HepG2 (cell line): ENCODE data around the gene POC1B. TPM values are rescaled to one million over a fixed set of nuclear protein-coding genes. Genes with fewer than 3 reads are reported as not detected.

Experiments used
- ARID4A ChIP-seq: sonication (generic); formaldehyde crosslinking; IDR thresholded peaks from 2 replicates; pipeline ENCODE4 v1.5.0; 2020; ENCODE audit warnings: mild to moderate bottlenecking, missing genetic modification reagents, borderline replicate concordance
- BRF2 ChIP-seq: sonication (generic); formaldehyde crosslinking; IDR thresholded peaks from 2 replicates; pipeline ENCODE4 v1.8.1; 2022; ENCODE audit warnings: mild to moderate bottlenecking, missing genetic modification reagents
- CENPX ChIP-seq: sonication (generic); formaldehyde crosslinking; IDR thresholded peaks from 2 replicates; pipeline ENCODE4 v1.9.0; 2021; ENCODE audit warnings: mild to moderate bottlenecking, missing genetic modification reagents, moderate library complexity
- CHCHD3 ChIP-seq: sonication (generic); formaldehyde crosslinking; IDR thresholded peaks from 2 replicates; pipeline ENCODE4 v1.8.0; 2022; ENCODE audit warnings: mild to moderate bottlenecking, missing genetic modification reagents, moderate library complexity
- CREBL2 ChIP-seq: sonication (generic); formaldehyde crosslinking; IDR thresholded peaks from 2 replicates; pipeline ENCODE4 v1.8.1; 2023; ENCODE audit warnings: missing genetic modification reagents, mild to moderate bottlenecking, borderline replicate concordance
- LCORL ChIP-seq, 2 experiments: fragments of 450-650 bp in 1 of 2; sonication (generic) in 1 of 2; formaldehyde crosslinking in 1 of 2; IDR thresholded peaks; 2 replicates each; pipeline versions ENCODE4 v1.5.0 to v1.6.1; 2017 to 2020; ENCODE audit warnings: antibody characterized with exemption in 1 of 2, missing genetic modification reagents in 1 of 2
- RCOR2 ChIP-seq: IDR thresholded peaks from 2 replicates; pipeline ENCODE4 v1.6.1; 2016; ENCODE audit warnings: missing biosample characterization, missing genetic modification reagents
- STAT5B ChIP-seq: sonication (generic); formaldehyde crosslinking; IDR thresholded peaks from 2 replicates; pipeline ENCODE4 v1.4.0; 2020; ENCODE audit warnings: missing genetic modification reagents
- THAP7 ChIP-seq: sonication (generic); formaldehyde crosslinking; IDR thresholded peaks from 2 replicates; pipeline ENCODE4 v1.8.1; 2023; ENCODE audit warnings: mild to moderate bottlenecking, missing genetic modification reagents
- ZBTB33 ChIP-seq: sonication (generic); formaldehyde crosslinking; IDR thresholded peaks from 2 replicates; pipeline ENCODE4 v1.4.0; 2020; ENCODE audit warnings: missing genetic modification reagents
- ZIK1 ChIP-seq: sonication (generic); formaldehyde crosslinking; IDR thresholded peaks from 2 replicates; pipeline ENCODE4 v1.5.0; 2020; ENCODE audit warnings: mild to moderate bottlenecking, low read depth, missing genetic modification reagents, borderline replicate concordance
- ZNF10 ChIP-seq: sonication (generic); formaldehyde crosslinking; IDR thresholded peaks from 2 replicates; pipeline ENCODE4 v1.4.0; 2020; ENCODE audit warnings: mild to moderate bottlenecking, low read depth, missing genetic modification reagents, borderline replicate concordance
- ZNF597 ChIP-seq: sonication (generic); formaldehyde crosslinking; IDR thresholded peaks from 2 replicates; pipeline ENCODE4 v1.5.0; 2020; ENCODE audit warnings: missing genetic modification reagents
- ZSCAN29 ChIP-seq: sonication (generic); formaldehyde crosslinking; conservative IDR thresholded peaks from 2 replicates; pipeline ENCODE4 v1.4.0; 2020; ENCODE audit warnings: mild to moderate bottlenecking, missing genetic modification reagents
- polyA plus RNA-seq, 8 experiments: library from polyadenylated mRNA; depleted of rRNA in 3 of 8; stranded (reverse) in 7 of 8; unstranded in 1 of 8; fragments of >200 nt; fragmentation: Illumina TruSeq in 4 of 8; extraction: Trizol in 4 of 8; gene quantifications; 2 replicates each; pipeline versions ENCODE4 v1.2.1 to v1.2.3, GENCODE V29; 2011 to 2016; ENCODE audit warnings: low read depth in 4 of 8, missing spikeins in 1 of 8, mixed read lengths in 1 of 8; ENCODE audit not compliant: insufficient read depth in 1 of 8
- total RNA-seq, 5 experiments: library from RNA; depleted of rRNA; stranded (reverse); fragments of >200 nt; fragmentation: Illumina TruSeq; extraction: Trizol; gene quantifications; 2 replicates each; pipeline ENCODE4 v1.2.3, GENCODE V29; 2016; ENCODE audit warnings: low read depth in 1 of 5
- TF ChIP-seq, protein P1 (sequence below): sonication (generic); formaldehyde crosslinking; IDR thresholded peaks from 2 replicates; pipeline ENCODE4 v1.5.0; 2020; ENCODE audit warnings: missing genetic modification reagents

The POC1B gene
- total and polyA plus RNA-seq, 2 of the 13 experiments (the other 11 are each of a cell fraction or from before 2014, with no cell fraction given), result 9.3 to 11.0 TPM

DNA sequence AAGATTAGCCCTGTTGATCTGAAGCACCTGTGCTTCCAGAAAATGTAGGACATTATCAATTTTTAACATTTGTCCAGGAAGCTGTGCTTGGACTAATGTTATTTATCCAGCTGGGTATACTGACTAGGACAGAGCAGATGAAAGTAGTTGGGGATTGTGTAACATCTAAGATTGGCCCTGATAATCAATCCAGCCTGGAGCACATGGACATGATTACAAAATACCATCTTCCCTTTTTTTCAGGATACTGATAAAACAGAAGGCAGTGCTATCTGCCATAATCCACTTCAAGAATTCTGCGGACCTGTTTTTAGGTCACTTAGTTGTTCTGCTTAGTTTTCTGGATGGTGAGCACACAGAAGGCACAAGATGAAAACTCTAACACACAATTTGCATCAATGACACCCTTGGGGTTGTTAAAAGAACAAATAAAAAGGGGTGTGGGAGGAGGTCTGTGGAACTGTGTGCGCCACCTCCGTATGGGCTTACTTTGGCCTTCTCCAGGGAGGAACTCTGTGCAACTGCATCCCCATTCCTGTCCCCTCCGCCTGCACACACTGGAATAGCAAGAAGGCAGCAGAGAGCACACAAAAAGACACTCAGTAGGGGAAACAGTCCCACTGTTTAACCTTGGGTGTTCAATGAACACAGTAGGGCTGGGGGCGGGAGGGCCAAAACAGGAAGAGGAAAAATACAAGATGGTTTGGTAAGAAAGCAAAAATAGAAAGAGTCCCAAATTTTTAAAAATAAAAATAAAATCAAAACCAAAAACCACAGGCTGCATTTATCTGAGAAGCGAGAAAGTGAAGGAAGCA lies 142.4 kb downstream of the POC1B start (continued):
- TF ChIP-seq ARID4A (CRISPR knock-in tag) (peak; percentile 31; the same call in 1 of the 2 replicates), LCORL (IDR thresholded peaks at IDR 0.05) (0 out of 2 replicates have a peak, but pooled peaks have one; percentile 33), LCORL (CRISPR knock-in tag; IDR thresholded peaks at IDR 0.05) (peak; percentile 69), RCOR2 (CRISPR knock-in tag) (peak; percentile 54; the same call in 1 of the 2 replicates), ZSCAN29 (CRISPR knock-in tag) (0 out of 2 replicates have a peak, but pooled peaks have one; percentile 59), CREBL2 (CRISPR knock-in tag) (no peak), THAP7 (CRISPR knock-in tag) (no peak), ZIK1 (no peak), CHCHD3 (CRISPR knock-in tag) (no peak), ZNF10 (CRISPR knock-in tag) (no peak), ZNF597 (CRISPR knock-in tag) (no peak), CENPX (CRISPR knock-in tag) (no peak), STAT5B (CRISPR knock-in tag) (no peak), ZBTB33 (CRISPR knock-in tag) (no peak), BRF2 (no peak)
- TF ChIP-seq, protein P1, sequence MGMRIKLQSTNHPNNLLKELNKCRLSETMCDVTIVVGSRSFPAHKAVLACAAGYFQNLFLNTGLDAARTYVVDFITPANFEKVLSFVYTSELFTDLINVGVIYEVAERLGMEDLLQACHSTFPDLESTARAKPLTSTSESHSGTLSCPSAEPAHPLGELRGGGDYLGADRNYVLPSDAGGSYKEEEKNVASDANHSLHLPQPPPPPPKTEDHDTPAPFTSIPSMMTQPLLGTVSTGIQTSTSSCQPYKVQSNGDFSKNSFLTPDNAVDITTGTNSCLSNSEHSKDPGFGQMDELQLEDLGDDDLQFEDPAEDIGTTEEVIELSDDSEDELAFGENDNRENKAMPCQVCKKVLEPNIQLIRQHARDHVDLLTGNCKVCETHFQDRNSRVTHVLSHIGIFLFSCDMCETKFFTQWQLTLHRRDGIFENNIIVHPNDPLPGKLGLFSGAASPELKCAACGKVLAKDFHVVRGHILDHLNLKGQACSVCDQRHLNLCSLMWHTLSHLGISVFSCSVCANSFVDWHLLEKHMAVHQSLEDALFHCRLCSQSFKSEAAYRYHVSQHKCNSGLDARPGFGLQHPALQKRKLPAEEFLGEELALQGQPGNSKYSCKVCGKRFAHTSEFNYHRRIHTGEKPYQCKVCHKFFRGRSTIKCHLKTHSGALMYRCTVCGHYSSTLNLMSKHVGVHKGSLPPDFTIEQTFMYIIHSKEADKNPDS, result no peak
